HepG2 (cell line): ENCODE results near the gene MAVS. TPM values are rescaled to one million over a fixed set of nuclear protein-coding genes. Genes with fewer than 3 reads are reported as not detected.

Experiments
- CENPBD1 ChIP-seq: sonication (generic); formaldehyde crosslinking; IDR thresholded peaks from 2 replicates; pipeline ENCODE4 v1.8.0; 2022; ENCODE audit warnings: missing genetic modification reagents, low read depth, mild to moderate bottlenecking, borderline replicate concordance
- ELK4 ChIP-seq: sonication (generic); formaldehyde crosslinking; IDR thresholded peaks from 2 replicates; pipeline ENCODE4 v1.9.0; 2021; ENCODE audit warnings: missing genetic modification reagents, borderline replicate concordance
- FOXA1 ChIP-seq, 2 experiments: fragments of 450-650 bp in 1 of 2; sonication (generic) in 1 of 2; formaldehyde crosslinking in 1 of 2; IDR thresholded peaks; 2 replicates each; pipeline versions ENCODE4 v1.4.0 to v1.6.1; 2016 to 2020; ENCODE audit warnings: missing genetic modification reagents in 1 of 2
- HDAC1 ChIP-seq: sonication (generic); formaldehyde crosslinking; IDR thresholded peaks from 2 replicates; pipeline ENCODE4 v1.5.1; 2020; ENCODE audit warnings: mild to moderate bottlenecking, missing genetic modification reagents
- IRF9 ChIP-seq: sonication (generic); formaldehyde crosslinking; IDR thresholded peaks from 2 replicates; pipeline ENCODE4 v1.8.0; 2022; ENCODE audit warnings: missing genetic modification reagents, mild to moderate bottlenecking, borderline replicate concordance
- NR2F1 ChIP-seq, 2 experiments: fragments of 450-650 bp in 1 of 2; formaldehyde crosslinking in 1 of 2; IDR thresholded peaks; 2 replicates each; pipeline versions ENCODE4 v1.5.0 to v1.6.1; 2016 to 2020; ENCODE audit warnings: mild to moderate bottlenecking in 1 of 2, missing compliant biosample characterization in 1 of 2, missing genetic modification reagents in 1 of 2, moderate library complexity in 1 of 2
- RBAK ChIP-seq: sonication (generic); formaldehyde crosslinking; IDR thresholded peaks from 2 replicates; pipeline ENCODE4 v1.5.1; 2020; ENCODE audit warnings: mild to moderate bottlenecking, missing genetic modification reagents
- STAG1 ChIP-seq: sonication (generic); formaldehyde crosslinking; IDR thresholded peaks from 2 replicates; pipeline ENCODE4 v1.4.0; 2020; ENCODE audit warnings: missing genetic modification reagents
- ZKSCAN8 ChIP-seq: IDR thresholded peaks from 2 replicates; pipeline ENCODE4 v1.6.1; 2016; ENCODE audit warnings: borderline replicate concordance, missing genetic modification reagents, missing compliant biosample characterization
- ZNF34 ChIP-seq: sonication (generic); formaldehyde crosslinking; IDR thresholded peaks from 2 replicates; pipeline ENCODE4 v1.4.0; 2020; ENCODE audit warnings: mild to moderate bottlenecking, missing genetic modification reagents, borderline replicate concordance
- ZNF574 ChIP-seq: sonication (generic); formaldehyde crosslinking; IDR thresholded peaks from 2 replicates; pipeline ENCODE4 v1.4.0; 2020; ENCODE audit warnings: missing genetic modification reagents
- ZNF687 ChIP-seq: sonication (generic); formaldehyde crosslinking; IDR thresholded peaks from 2 replicates; pipeline ENCODE4 v1.5.1; 2020; ENCODE audit warnings: mild to moderate bottlenecking, missing genetic modification reagents, moderate library complexity
- ZNF704 ChIP-seq: sonication (generic); formaldehyde crosslinking; IDR thresholded peaks from 2 replicates; pipeline ENCODE4 v1.8.1; 2023; ENCODE audit warnings: mild to moderate bottlenecking, inconsistent platforms, moderate library complexity, missing genetic modification reagents, borderline replicate concordance
- ZNF879 ChIP-seq: sonication (generic); formaldehyde crosslinking; IDR thresholded peaks from 2 replicates; pipeline ENCODE4 v1.8.1; 2023; ENCODE audit warnings: missing genetic modification reagents
- ZSCAN22 ChIP-seq: sonication (generic); formaldehyde crosslinking; IDR thresholded peaks from 2 replicates; pipeline ENCODE4 v1.4.0; 2020; ENCODE audit warnings: mild to moderate bottlenecking, missing genetic modification reagents
- polyA plus RNA-seq, 8 experiments: library from polyadenylated mRNA; depleted of rRNA in 3 of 8; stranded (reverse) in 7 of 8; unstranded in 1 of 8; fragments of >200 nt; fragmentation: Illumina TruSeq in 4 of 8; extraction: Trizol in 4 of 8; gene quantifications; 2 replicates each; pipeline versions ENCODE4 v1.2.1 to v1.2.3, GENCODE V29; 2011 to 2016; ENCODE audit warnings: low read depth in 4 of 8, missing spikeins in 1 of 8, mixed read lengths in 1 of 8; ENCODE audit not compliant: insufficient read depth in 1 of 8
- total RNA-seq, 5 experiments: library from RNA; depleted of rRNA; stranded (reverse); fragments of >200 nt; fragmentation: Illumina TruSeq; extraction: Trizol; gene quantifications; 2 replicates each; pipeline ENCODE4 v1.2.3, GENCODE V29; 2016; ENCODE audit warnings: low read depth in 1 of 5

MAVS gene
- total and polyA plus RNA-seq, 2 of the 13 experiments (the other 11 are each of a cell fraction or from before 2014, with no cell fraction given) = 27.3 to 36.6 TPM

- peak; percentile 39 for TF ChIP-seq ZNF687 (CRISPR knock-in tag)
- no peak for TF ChIP-seq ZNF34 (CRISPR knock-in tag)
- no peak for TF ChIP-seq FOXA1 (IDR thresholded peaks at IDR 0.05)
- TF ChIP-seq FOXA1 (CRISPR knock-in tag; IDR thresholded peaks at IDR 0.05) = peak; percentile 71
- TF ChIP-seq ELK4 (CRISPR knock-in tag) = no peak
- peak; percentile 74; the same call in 1 of the 2 replicates for TF ChIP-seq RBAK (CRISPR knock-in tag)
- TF ChIP-seq CENPBD1 (CRISPR knock-in tag) = no peak
- no peak for TF ChIP-seq ZSCAN22
- TF ChIP-seq HDAC1 (CRISPR knock-in tag) = no peak; the same call in 1 of the 2 replicates
- TF ChIP-seq STAG1 (CRISPR knock-in tag) = no peak
- peak; percentile 62; the same call in 1 of the 2 replicates for TF ChIP-seq IRF9 (CRISPR knock-in tag)
- TF ChIP-seq ZKSCAN8 (CRISPR knock-in tag) = no peak
- no peak for TF ChIP-seq ZNF879
- peak; percentile 23; the same call in 1 of the 2 replicates for TF ChIP-seq ZNF574 (CRISPR knock-in tag)
- no peak for TF ChIP-seq ZNF704 (CRISPR knock-in tag)
- TF ChIP-seq NR2F1 (CRISPR knock-in tag; IDR thresholded peaks at IDR 0.05) = no peak
Observed at GRCh38 chr20:3797592-3798372, 48.9 kb upstream of the MAVS start (continued).
